Transverse colon (tissue), 4 donors: ENCODE results near the gene SLC12A7. TPM values are rescaled to one million over a fixed set of nuclear protein-coding genes. Genes with fewer than 3 reads are reported as not detected.
A peak's percentile ranks its signal among the peaks of the same experiment; 100 is the strongest.

ENCODE experiments used
- DNase-seq: peaks from one replicate; pipeline ENCODE4 v3.0.0-alpha.2; 2019
- H3K27ac ChIP-seq, 4 donors: fragments of 200-600 bp; sonication (generic); 2 replicates each; pipeline ENCODE4 v1.5.1; 2016 to 2018; ENCODE audit warnings: inconsistent platforms in 4 of 4
- H3K27me3 ChIP-seq: fragments of 200-600 bp; sonication (generic); 2 replicates; pipeline ENCODE4 v1.5.1; 2017; ENCODE audit warnings: inconsistent platforms
- H3K36me3 ChIP-seq, 4 donors: fragments of 200-600 bp; sonication (generic); 2 replicates each; pipeline ENCODE4 v1.5.1; 2017 to 2019; ENCODE audit warnings: inconsistent platforms in 4 of 4
- H3K4me1 ChIP-seq, 4 donors: fragments of 200-600 bp; sonication (generic); 2 replicates each; pipeline ENCODE4 v1.5.1; 2017 to 2020; ENCODE audit warnings: inconsistent platforms in 4 of 4
- H3K4me3 ChIP-seq, 4 donors: fragments of 200-600 bp; sonication (generic); 1 replicate in 1 of 4; 2 replicates in 3 of 4; pipeline versions ENCODE4 v1.5.1 to v1.6.1; 2017 to 2019; ENCODE audit warnings: inconsistent platforms in 4 of 4
- H3K9me3 ChIP-seq, 2 donors: fragments of 200-600 bp; sonication (generic); 2 replicates each; pipeline ENCODE4 v1.5.1; 2017 to 2019; ENCODE audit warnings: inconsistent platforms in 2 of 2
- CTCF ChIP-seq, 5 experiments: fragments of 200-600 bp in 3 of 5; fragments of 450-650 bp in 2 of 5; sonication (generic) in 3 of 5; IDR thresholded peaks; 1 replicate in 2 of 5; 2 replicates in 3 of 5; pipeline ENCODE4 v1.5.1; 2016 to 2017; ENCODE audit warnings: antibody characterized with exemption in 5 of 5, inconsistent platforms in 3 of 5, mild to moderate bottlenecking in 2 of 5, moderate library complexity in 1 of 5
- EP300 ChIP-seq: sonication (generic); formaldehyde crosslinking; IDR thresholded peaks from one replicate; pipeline ENCODE4 v1.6.1; 2017; ENCODE audit warnings: antibody characterized with exemption, low read depth
- POLR2A ChIP-seq: fragments of 450-650 bp; IDR thresholded peaks from one replicate; pipeline ENCODE4 v1.6.1; 2016; ENCODE audit warnings: antibody characterized with exemption, mild to moderate bottlenecking, moderate library complexity
- POLR2AphosphoS5 ChIP-seq, 3 donors: sonication (generic); formaldehyde crosslinking; IDR thresholded peaks; one replicate each; pipeline ENCODE4 v1.6.1; 2016; ENCODE audit warnings: antibody characterized with exemption in 3 of 3
- WGBS, 2 donors: methylation state at CpG; one replicate each; pipeline ENCODE4 v1.1.5; 2018; ENCODE audit warnings: low coverage in 1 of 2; 5-methylcytosine and 5-hydroxymethylcytosine counted together
- in situ Hi-C, 4 donors: fragments of 200-750 bp; cut with MboI; loops; one replicate each; pipeline versions ENCODE4 v1.15.0 to v1.15.1; 2017; ENCODE audit warnings: low sequenced_read_pairs in 3 of 4, low pct_ligation_motif_present in 1 of 4, low pct_unique_long_range_greater_than_20kb in 1 of 4
- intact Hi-C: fragments of 100-400 bp; cut with DNase I; formaldehyde crosslinking; loops from one replicate; pipeline ENCODE4 v1.15.1; 2023; ENCODE audit warnings: low total_unique reads
- total RNA-seq, 4 donors: library from RNA; depleted of rRNA; stranded (reverse); fragments of >200 nt; gene quantifications; one replicate each; pipeline ENCODE4 v1.1.0, GENCODE V29; 2016

The SLC12A7 gene
- total RNA-seq, 4 donors from 2014 or later = 60.7 to 144 (median 61.4) TPM

- intact Hi-C loops = no loop called here
- WGBS, 2 donors = 48% methylated on average over 8 of the region's 14 CpGs; no CpG with 5 or more reads in 1 of the 2 donors
- Histone ChIP-seq H3K27ac (peak overlapping the region; percentile 54 to 89 (median 70)), H3K4me1 (peaks cover 5 to 50% (median 34%) of the 10 kb centered on the region in 4 donors), H3K9me3 (no peaks in the 10 kb centered on the region), H3K36me3 (no peaks in the 10 kb centered on the region), H3K27me3 (no peaks in the 10 kb centered on the region), H3K4me3 (peak overlapping the region in 2 of 4 donors; percentile 8)
- in situ Hi-C loops = loop anchor here in 3 of 4 donors (25.0 kb wide), 2 partner anchors 119 to 194 kb away; partner anchors contain the start of gene NKD2 (in 1 of the 3)
- TF ChIP-seq POLR2AphosphoS5 (IDR thresholded peaks at IDR 0.05) (no peak), EP300 (no peak), CTCF (IDR thresholded peaks at IDR 0.05) (no peak), POLR2A (no peak)
- DNase-seq = no peak
Observed at GRCh38 chr5:1131191-1131621, 19.3 kb upstream of the SLC12A7 start.

DNA sequence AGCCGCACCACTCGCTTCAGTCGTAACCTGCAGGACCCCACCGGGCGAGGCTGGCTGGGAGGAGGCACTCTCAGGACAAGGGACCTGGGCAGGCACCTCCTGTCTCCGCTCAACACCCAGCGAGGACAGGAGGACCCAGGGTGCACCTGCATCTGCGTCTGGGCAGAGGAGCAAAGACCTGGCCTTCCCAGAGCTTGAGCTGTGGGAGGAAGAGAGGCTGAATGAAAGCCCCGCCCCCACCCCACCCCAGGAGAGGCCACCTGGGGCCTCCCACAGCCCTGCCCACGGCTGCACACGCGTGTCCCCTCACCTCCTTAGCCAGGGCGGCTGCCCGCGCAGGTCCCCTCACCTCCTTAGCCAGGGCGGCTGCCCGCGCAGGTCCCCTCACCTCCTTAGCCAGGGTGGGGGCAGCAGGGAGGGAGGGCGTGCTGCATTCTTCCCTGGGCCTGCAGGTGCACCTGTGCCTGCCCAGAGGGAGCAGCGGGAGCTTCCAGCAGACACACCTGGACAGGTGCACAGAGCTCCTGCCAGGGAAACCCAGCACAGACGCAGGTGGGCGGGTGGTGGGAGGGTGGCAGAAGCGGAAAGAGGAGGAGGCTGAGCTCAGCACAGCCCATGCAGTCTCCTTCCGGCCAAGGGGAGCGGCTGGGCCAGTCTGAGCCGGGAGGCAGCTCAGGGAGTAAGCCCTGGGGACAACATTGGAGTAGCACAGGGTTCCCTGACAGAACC lies 18.5 kb upstream of the SLC12A7 start:
- TF ChIP-seq POLR2AphosphoS5 (IDR thresholded peaks at IDR 0.05) (peak; percentile 60 to 73 (median 63)), POLR2A (peak; percentile 78), EP300 (no peak), CTCF (IDR thresholded peaks at IDR 0.05) (peak in 3 of 5 experiments; percentile 9 to 49 (median 31))
- H3K4me3 ChIP-seq = peak overlapping the region in 2 of 4 donors; percentile 8
- intact Hi-C loops (no loop called here), in situ Hi-C loops (loop anchor here in 3 of 4 donors (25.0 kb wide), 2 partner anchors 118 to 193 kb away; partner anchors contain the start of gene NKD2 (in 1 of the 3))
- peak; percentile 86 for DNase-seq
- peak overlapping the region; percentile 54 to 89 (median 70) for H3K27ac ChIP-seq
- H3K27me3 ChIP-seq = no peaks in the 10 kb centered on the region
- H3K9me3 ChIP-seq = no peaks in the 10 kb centered on the region
- 34% methylated on average over 22 of the region's 26 CpGs; no CpG with 5 or more reads in 1 of the 2 donors for WGBS, 2 donors
- H3K36me3 ChIP-seq = no peaks in the 10 kb centered on the region
- peaks cover 5 to 52% (median 34%) of the 10 kb centered on the region in 4 donors for H3K4me1 ChIP-seq

DNA sequence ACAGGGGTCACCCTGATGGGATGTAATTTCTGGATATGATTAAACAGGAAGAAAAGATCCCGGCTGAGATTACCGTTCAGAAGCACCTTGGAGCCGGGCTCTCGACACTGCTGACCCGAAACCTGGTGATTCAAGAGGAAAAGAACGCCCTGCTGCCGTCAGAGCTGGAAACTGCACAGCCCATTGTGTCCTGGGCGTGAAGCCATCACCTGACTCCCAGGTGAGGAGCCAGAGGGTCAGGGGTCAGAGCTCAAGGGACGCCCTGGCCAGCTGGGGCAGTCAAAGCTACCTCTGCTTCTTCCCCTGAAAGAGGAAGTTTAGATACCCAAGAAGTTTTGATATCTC lies 17.8 kb upstream of the SLC12A7 start:
- Histone ChIP-seq H3K27me3 (no peaks in the 10 kb centered on the region), H3K4me1 (peaks cover 5 to 52% (median 34%) of the 10 kb centered on the region in 4 donors), H3K4me3 (no peak overlapping the region), H3K9me3 (no peaks in the 10 kb centered on the region), H3K27ac (peak overlapping the region; percentile 54 to 89 (median 70)), H3K36me3 (no peaks in the 10 kb centered on the region)
- intact Hi-C loops = no loop called here
- in situ Hi-C loops = loop anchor here in 3 of 4 donors (25.0 kb wide), 2 partner anchors 117 to 192 kb away; partner anchors contain the start of gene NKD2 (in 1 of the 3)
- 49% methylated on average over 9 of the region's 9 CpGs; no CpG with 5 or more reads in 1 of the 2 donors for WGBS, 2 donors
- DNase-seq = peak; percentile 74
- TF ChIP-seq POLR2AphosphoS5 (IDR thresholded peaks at IDR 0.05) (peak in 1 of 3 donors; percentile 38), CTCF (IDR thresholded peaks at IDR 0.05) (no peak)

- H3K4me3 ChIP-seq = no peak overlapping the region
- 70% methylated on average over 21 of the region's 24 CpGs; no CpG with 5 or more reads in 1 of the 2 donors for WGBS, 2 donors
- TF ChIP-seq EP300 (no peak), POLR2AphosphoS5 (IDR thresholded peaks at IDR 0.05) (no peak), POLR2A (no peak), CTCF (IDR thresholded peaks at IDR 0.05) (no peak)
- no peaks in the 10 kb centered on the region for H3K27me3 ChIP-seq
- H3K4me1 ChIP-seq = peaks cover 5 to 51% (median 34%) of the 10 kb centered on the region in 4 donors
- no peak for DNase-seq
- H3K36me3 ChIP-seq = no peaks in the 10 kb centered on the region
- peak overlapping the region; percentile 28 to 89 (median 68) for H3K27ac ChIP-seq
- in situ Hi-C loops = loop anchor here in 3 of 4 donors (25.0 kb wide), 2 partner anchors 117 to 192 kb away; partner anchors contain the start of gene NKD2 (in 1 of the 3)
- intact Hi-C loops = no loop called here
- H3K9me3 ChIP-seq = no peaks in the 10 kb centered on the region
Observed at GRCh38 chr5:1128977-1129710, 17.3 kb upstream of the SLC12A7 start.
